Left lung (tissue), 10 donors: ENCODE results near the gene ATOH8. TPM values are rescaled to one million over a fixed set of nuclear protein-coding genes. Genes with fewer than 3 reads are reported as not detected.

Experiments used
- ATAC-seq: fragments of 200-7000 bp; cut with Tn5 transposase; one replicate; pipeline ENCODE4 v1.9.1; 2020; ENCODE audit warnings: moderate library complexity
- DNase-seq, 4 donors: peaks; one replicate each; pipeline ENCODE4 v3.0.0-alpha.2; 2013 to 2020
- H3K27ac ChIP-seq, 2 donors: fragments of 200-600 bp; sonication (generic) in 1 of 2; one replicate each; pipeline versions ENCODE4 v1.5.0 to v1.8.0; 2020 to 2021
- H3K27me3 ChIP-seq, 2 donors: fragments of 200-600 bp; sonication (generic) in 1 of 2; one replicate each; pipeline versions ENCODE4 v1.5.0 to v1.8.0; 2020 to 2021
- H3K36me3 ChIP-seq, 2 donors: fragments of 200-600 bp; sonication (generic) in 1 of 2; one replicate each; pipeline versions ENCODE4 v1.5.0 to v1.8.0; 2020 to 2021
- H3K4me1 ChIP-seq, 2 donors: fragments of 200-600 bp; one replicate each; pipeline ENCODE4 v1.8.0; 2021
- H3K4me3 ChIP-seq, 2 donors: fragments of 200-600 bp; sonication (generic) in 1 of 2; one replicate each; pipeline versions ENCODE4 v1.5.0 to v1.8.0; 2020 to 2021; ENCODE audit warnings: mild to moderate bottlenecking in 1 of 2
- H3K9me3 ChIP-seq, 2 donors: fragments of 200-600 bp; sonication (generic) in 1 of 2; one replicate each; pipeline versions ENCODE4 v1.5.0 to v1.8.0; 2020 to 2021
- CTCF ChIP-seq, 2 donors: fragments of 200-600 bp; sonication (generic) in 1 of 2; IDR thresholded peaks; one replicate each; pipeline versions ENCODE4 v1.5.0 to v1.8.0; 2021; ENCODE audit warnings: antibody characterized with exemption in 2 of 2
- intact Hi-C, 2 donors: fragments of 100-400 bp; cut with DNase I; formaldehyde crosslinking; loops; one replicate each; pipeline versions ENCODE4 v1.11.2 to v1.14.2; 2022
- polyA plus RNA-seq, 6 donors: library from polyadenylated mRNA; unstranded; fragments of 120-200 nt; gene quantifications; one replicate each; pipeline ENCODE4 v1.2.1, GENCODE V29; 2013; ENCODE audit not compliant: insufficient read length in 6 of 6
- total RNA-seq, 2 donors: library from RNA; stranded (reverse); fragmentation: NEBNext Ultra II Directional; extraction: Animal tissue kit (Norgen Biotek cat#: 25700); gene quantifications; one replicate each; pipeline ENCODE4 v1.2.1, GENCODE V29; 2021
- donor health status: DM: no; HTN: yes; CAD: no.
- donor health status: DM: no; HTN: no; CAD: no.

Gene ATOH8
- total and polyA plus RNA-seq, 8 donors = 24.7 to 36.5 (median 34.3) TPM

- Histone ChIP-seq H3K9me3 (no peaks in the 10 kb centered on the region), H3K4me1 (peaks cover 43 to 89% of the 10 kb centered on the region in 2 donors), H3K36me3 (peaks cover 0 to 41% of the 10 kb centered on the region in 2 donors), H3K27me3 (peaks cover 0 to 28% of the 10 kb centered on the region in 2 donors), H3K27ac (no peak overlapping the region), H3K4me3 (no peak overlapping the region)
- TF ChIP-seq CTCF (IDR thresholded peaks at IDR 0.05) = no peak
- DNase-seq = no peak
- intact Hi-C loops = no loop called here
- ATAC-seq = no peak
These were observed 15.6 kb downstream of the ATOH8 start for GRCh38 chr2:85769236-85769982.

- TF ChIP-seq CTCF (IDR thresholded peaks at IDR 0.05) = no peak
- intact Hi-C loops = no loop called here
- no peaks in the 10 kb centered on the region for H3K9me3 ChIP-seq
- ATAC-seq (no peak), DNase-seq (no peak)
- no peak overlapping the region for H3K27ac ChIP-seq
- H3K4me1 ChIP-seq = peaks cover 43 to 89% of the 10 kb centered on the region in 2 donors
- H3K4me3 ChIP-seq = no peak overlapping the region
- peaks cover 0 to 39% of the 10 kb centered on the region in 2 donors for H3K36me3 ChIP-seq
- peaks cover 0 to 24% of the 10 kb centered on the region in 2 donors for H3K27me3 ChIP-seq
These were observed 16.2 kb downstream of the ATOH8 start for GRCh38 chr2:85769983-85770362.

GRCh38 chr2:85770369-85770768 lies 16.6 kb downstream of the ATOH8 start:
- H3K4me1 ChIP-seq = peaks cover 43 to 86% of the 10 kb centered on the region in 2 donors
- peaks cover 0 to 20% of the 10 kb centered on the region in 2 donors for H3K27me3 ChIP-seq
- H3K9me3 ChIP-seq = no peaks in the 10 kb centered on the region
- H3K27ac ChIP-seq = no peak overlapping the region
- intact Hi-C loops = no loop called here
- DNase-seq = no peak
- H3K36me3 ChIP-seq = peaks cover 0 to 35% of the 10 kb centered on the region in 2 donors
- no peak for ATAC-seq
- no peak overlapping the region for H3K4me3 ChIP-seq
- TF ChIP-seq CTCF (IDR thresholded peaks at IDR 0.05) = no peak

GRCh38 chr2:85770786-85771409 lies 17.1 kb downstream of the ATOH8 start:
- H3K27me3 ChIP-seq = peaks cover 0 to 15% of the 10 kb centered on the region in 2 donors
- H3K4me1 ChIP-seq = peaks cover 43 to 84% of the 10 kb centered on the region in 2 donors
- peaks cover 0 to 30% of the 10 kb centered on the region in 2 donors for H3K36me3 ChIP-seq
- H3K27ac ChIP-seq = no peak overlapping the region
- H3K4me3 ChIP-seq = no peak overlapping the region
- no peak for DNase-seq
- TF ChIP-seq CTCF (IDR thresholded peaks at IDR 0.05) = no peak
- ATAC-seq = no peak
- intact Hi-C loops = no loop called here
- no peaks in the 10 kb centered on the region for H3K9me3 ChIP-seq

- ATAC-seq (no peak), DNase-seq (no peak)
- peaks cover 0 to 26% of the 10 kb centered on the region in 2 donors for H3K36me3 ChIP-seq
- H3K4me1 ChIP-seq = peaks cover 43 to 84% of the 10 kb centered on the region in 2 donors
- H3K4me3 ChIP-seq = no peak overlapping the region
- H3K27me3 ChIP-seq = peaks cover 0 to 10% of the 10 kb centered on the region in 2 donors
- no peaks in the 10 kb centered on the region for H3K9me3 ChIP-seq
- peak overlapping the region in 1 of 2 donors; percentile 60 for H3K27ac ChIP-seq
- intact Hi-C loops = no loop called here
- no peak for TF ChIP-seq CTCF (IDR thresholded peaks at IDR 0.05)
These were observed 17.7 kb downstream of the ATOH8 start for GRCh38 chr2:85771486-85771885.
